Muscle layer of duodenum (tissue), 2 donors: ENCODE data around the gene DCUN1D2.
"Not testable (repeated sequence)": the region's sequence is repeated elsewhere in the genome, so short reads cannot be mapped to it uniquely, and the experiment has no call there.

Experiments
- H3K27ac ChIP-seq: one replicate; pipeline ENCODE4 v1.7.0; 2013; ENCODE audit warnings: mild to moderate bottlenecking, low read length
- H3K27me3 ChIP-seq: one replicate; pipeline ENCODE4 v1.7.0; 2013; ENCODE audit warnings: low read depth, mild to moderate bottlenecking, control low read depth, low read length
- H3K36me3 ChIP-seq, 2 donors: one replicate each; pipeline ENCODE4 v1.7.0; 2013; ENCODE audit warnings: low read length in 2 of 2, control low read depth in 1 of 2, mild to moderate bottlenecking in 1 of 2; ENCODE audit not compliant: insufficient read depth in 2 of 2, control insufficient read depth in 1 of 2
- H3K4me1 ChIP-seq, 2 donors: one replicate each; pipeline ENCODE4 v1.7.0; 2013; ENCODE audit warnings: low read length in 2 of 2, mild to moderate bottlenecking in 2 of 2, control low read depth in 1 of 2, moderate library complexity in 1 of 2; ENCODE audit not compliant: insufficient read depth in 2 of 2, control insufficient read depth in 1 of 2
- H3K4me3 ChIP-seq, 2 donors: one replicate each; pipeline ENCODE4 v1.7.0; 2013; ENCODE audit warnings: low read length in 2 of 2, low read depth in 1 of 2, mild to moderate bottlenecking in 1 of 2
- H3K9me3 ChIP-seq, 2 donors: one replicate each; pipeline ENCODE4 v1.7.0; 2013; ENCODE audit warnings: low read length in 2 of 2, control low read depth in 1 of 2, mild to moderate bottlenecking in 1 of 2; ENCODE audit not compliant: control insufficient read depth in 1 of 2
- donor health status: healthy.

Gene DCUN1D2

GRCh38 chr13:113450861-113451620, 39.5 kb downstream of the DCUN1D2 start:
- H3K27me3 ChIP-seq, H3K4me3 ChIP-seq, H3K27ac ChIP-seq, H3K9me3 ChIP-seq: not testable (repeated sequence)
- peaks cover 3 to 14% of the 10 kb centered on the region in 2 donors for H3K4me1 ChIP-seq
- H3K36me3 ChIP-seq: peaks cover 9 to 18% of the 10 kb centered on the region in 2 donors

GRCh38 chr13:113450348-113450744, 40.2 kb downstream of the DCUN1D2 start:
- H3K27me3 ChIP-seq, H3K27ac ChIP-seq, H3K4me3 ChIP-seq, H3K9me3 ChIP-seq: not testable (repeated sequence)
- peaks cover 3 to 14% of the 10 kb centered on the region in 2 donors for H3K4me1 ChIP-seq
- H3K36me3 ChIP-seq: peaks cover 2 to 11% of the 10 kb centered on the region in 2 donors

- Histone ChIP-seq H3K9me3 (no peaks in the 10 kb centered on the region), H3K4me3 (peak overlapping the region in 1 of 2 donors; percentile 60), H3K27ac (peak overlapping the region; percentile 63), H3K4me1 (peaks cover 3 to 14% of the 10 kb centered on the region in 2 donors), H3K27me3 (no peaks in the 10 kb centered on the region), H3K36me3 (peaks cover 0 to 10% of the 10 kb centered on the region in 2 donors)
Observed at GRCh38 chr13:113449693-113450347, 40.7 kb downstream of the DCUN1D2 start.

GRCh38 chr13:113448885-113449692, 41.4 kb downstream of the DCUN1D2 start:
- no peaks in the 10 kb centered on the region for H3K9me3 ChIP-seq
- H3K27me3 ChIP-seq: no peaks in the 10 kb centered on the region
- H3K4me1 ChIP-seq: peaks cover 3 to 8% of the 10 kb centered on the region in 2 donors
- peak overlapping the region in 1 of 2 donors; percentile 60 for H3K4me3 ChIP-seq
- H3K36me3 ChIP-seq: peaks cover 0 to 9% of the 10 kb centered on the region in 2 donors
- peak overlapping the region; percentile 63 for H3K27ac ChIP-seq

- Histone ChIP-seq H3K4me3 (peak overlapping the region in 1 of 2 donors; percentile 49), H3K9me3 (no peaks in the 10 kb centered on the region), H3K27me3 (no peaks in the 10 kb centered on the region), H3K36me3 (peaks cover 0 to 4% of the 10 kb centered on the region in 2 donors), H3K27ac (no peak overlapping the region), H3K4me1 (peaks cover 3 to 5% of the 10 kb centered on the region in 2 donors)
Observed at GRCh38 chr13:113448545-113448884, 42.0 kb downstream of the DCUN1D2 start.

GRCh38 chr13:113447596-113447995, 42.9 kb downstream of the DCUN1D2 start:
- no peaks in the 10 kb centered on the region for H3K36me3 ChIP-seq
- H3K4me1 ChIP-seq: peaks cover 0 to 3% of the 10 kb centered on the region in 2 donors
- no peak overlapping the region for H3K27ac ChIP-seq
- no peak overlapping the region for H3K4me3 ChIP-seq
- H3K9me3 ChIP-seq: no peaks in the 10 kb centered on the region
- H3K27me3 ChIP-seq: no peaks in the 10 kb centered on the region

- Histone ChIP-seq H3K4me3 (no peak overlapping the region), H3K36me3 (peaks cover 0 to 9% of the 10 kb centered on the region in 2 donors), H3K9me3 (no peaks in the 10 kb centered on the region), H3K27ac (no peak overlapping the region), H3K27me3 (no peaks in the 10 kb centered on the region), H3K4me1 (peaks cover 0 to 3% of the 10 kb centered on the region in 2 donors)
Observed at GRCh38 chr13:113446488-113446854, 44.0 kb downstream of the DCUN1D2 start.

- Histone ChIP-seq H3K36me3 (peaks cover 0 to 9% of the 10 kb centered on the region in 2 donors), H3K4me3 (no peak overlapping the region), H3K27me3 (no peaks in the 10 kb centered on the region), H3K4me1 (peaks cover 0 to 3% of the 10 kb centered on the region in 2 donors), H3K27ac (no peak overlapping the region), H3K9me3 (no peaks in the 10 kb centered on the region)
Observed at GRCh38 chr13:113445791-113446487, 44.6 kb downstream of the DCUN1D2 start.

- peaks cover 0 to 9% of the 10 kb centered on the region in 2 donors for H3K36me3 ChIP-seq
- H3K27me3 ChIP-seq: no peaks in the 10 kb centered on the region
- H3K4me3 ChIP-seq: no peak overlapping the region
- H3K27ac ChIP-seq: no peak overlapping the region
- no peaks in the 10 kb centered on the region for H3K4me1 ChIP-seq
- no peaks in the 10 kb centered on the region for H3K9me3 ChIP-seq
Observed at GRCh38 chr13:113443991-113444390, 46.5 kb downstream of the DCUN1D2 start.

GRCh38 chr13:113442985-113443362, 47.5 kb downstream of the DCUN1D2 start:
- H3K9me3 ChIP-seq: no peaks in the 10 kb centered on the region
- H3K27ac ChIP-seq: no peak overlapping the region
- no peaks in the 10 kb centered on the region for H3K27me3 ChIP-seq
- H3K4me3 ChIP-seq: no peak overlapping the region
- peaks cover 0 to 9% of the 10 kb centered on the region in 2 donors for H3K36me3 ChIP-seq
- no peaks in the 10 kb centered on the region for H3K4me1 ChIP-seq
